Measurements from ENCODE around the gene ABCB10.

Gene ABCB10

DNA sequence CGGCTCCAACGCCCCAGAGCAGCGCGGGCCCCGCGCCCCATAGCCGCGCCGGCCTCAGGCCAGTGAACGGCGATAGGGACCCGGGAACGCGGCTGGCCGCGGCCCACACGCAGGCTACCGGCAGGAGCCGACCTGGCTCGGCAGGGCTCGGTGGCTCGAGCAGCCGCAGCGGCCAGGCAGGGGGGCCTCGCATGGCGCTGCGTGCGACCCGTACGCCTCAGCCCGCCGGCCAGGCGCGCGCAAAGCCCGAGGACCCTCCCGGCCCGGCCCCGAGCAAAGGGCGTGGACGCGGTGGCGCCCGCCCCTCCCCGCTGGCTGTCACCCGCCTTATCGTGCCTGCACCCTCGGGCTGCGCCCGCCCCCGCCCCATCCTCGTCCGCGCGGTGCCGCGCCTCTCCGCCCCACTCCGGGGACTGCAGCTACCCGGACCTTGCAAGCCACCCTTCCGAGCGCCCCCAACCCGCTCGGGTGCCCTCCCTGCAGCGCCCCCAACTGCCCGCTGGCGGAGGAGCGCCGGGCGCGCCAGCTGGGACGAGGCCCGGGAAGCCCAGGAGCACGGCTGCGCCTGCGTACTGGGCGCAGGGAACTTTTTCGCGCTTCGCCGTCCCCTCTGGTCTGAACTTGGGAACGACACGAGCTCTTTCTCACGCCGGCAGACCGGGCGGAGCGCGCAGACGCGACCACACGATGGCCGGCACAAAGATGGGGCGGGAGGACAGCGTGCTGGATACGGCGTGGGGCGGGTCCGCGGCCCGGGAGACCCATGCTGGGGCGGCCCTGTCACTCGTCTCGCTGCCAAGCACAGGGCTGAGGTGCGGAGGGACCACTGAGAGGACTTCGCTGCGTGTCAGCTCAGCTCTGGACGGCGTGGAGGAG is at the start of gene ABCB10:
Gene ABCB10 (minus strand): TSS at position 248 of the 876 bp plus-strand sequence. CDS start 55 bp downstream, at position 193.
- in situ Hi-C loops (cut with MboI; ENCODE audit: low pct_unique_long_range_greater_than_20kb, low sequenced_read_pairs, unreplicated experiment), result no loop called here
- TF ChIP-seq CTCF (IDR thresholded peaks at IDR 0.05; ENCODE audit: extremely low read depth, insufficient read depth, missing control alignments), result peak; percentile 92
- DNase-seq (ENCODE audit: low spot score), result peak; percentile 97

- in situ Hi-C loops (cut with MboI; ENCODE audit: low pct_unique_long_range_greater_than_20kb, low sequenced_read_pairs, unreplicated experiment), result no loop called here
- no peak for TF ChIP-seq CTCF (IDR thresholded peaks at IDR 0.05; ENCODE audit: extremely low read depth, insufficient read depth, missing control alignments)
These were observed 48.9 kb upstream of the ABCB10 start for GRCh38 chr1:229607370-229607769.

DNA sequence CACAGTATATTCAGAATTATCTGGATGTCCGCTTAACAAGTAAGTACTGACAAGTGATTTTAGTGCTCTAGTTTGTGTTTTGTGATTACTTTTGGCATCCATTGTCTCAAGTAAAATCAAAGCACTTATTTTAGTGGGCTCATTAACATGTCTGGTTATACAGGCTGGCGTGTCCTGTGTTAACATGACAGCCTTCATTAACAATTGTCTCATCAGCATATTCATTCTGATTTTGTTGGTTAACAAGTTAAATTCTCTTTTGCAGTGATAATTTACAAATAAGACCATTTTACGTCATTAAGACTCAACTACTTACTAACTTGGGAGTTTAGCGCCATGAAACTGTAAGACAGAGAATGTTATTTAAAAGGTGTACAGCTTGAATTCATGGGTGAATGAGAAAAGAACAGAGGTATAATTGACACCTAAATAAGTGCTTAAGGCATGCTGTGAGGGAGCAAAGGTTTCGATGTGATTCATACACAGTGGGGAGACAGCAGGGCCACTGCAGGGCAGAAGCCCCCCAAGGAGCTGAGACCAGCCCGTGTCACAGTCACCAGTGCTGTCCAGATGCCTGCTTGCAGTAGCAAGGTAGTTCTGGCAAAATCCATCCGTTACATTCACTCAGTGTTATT is 45.0 kb upstream of the ABCB10 start:
- no peak for DNase-seq (ENCODE audit: low spot score)
- TF ChIP-seq CTCF (IDR thresholded peaks at IDR 0.05; ENCODE audit: extremely low read depth, insufficient read depth, missing control alignments), result no peak
- in situ Hi-C loops (cut with MboI; ENCODE audit: low pct_unique_long_range_greater_than_20kb, low sequenced_read_pairs, unreplicated experiment), result no loop called here

More at GRCh38 chr1:229607370-229607769, 48.9 kb upstream of the ABCB10 start:
- DNase-seq (ENCODE audit: low spot score), result no peak

DNA sequence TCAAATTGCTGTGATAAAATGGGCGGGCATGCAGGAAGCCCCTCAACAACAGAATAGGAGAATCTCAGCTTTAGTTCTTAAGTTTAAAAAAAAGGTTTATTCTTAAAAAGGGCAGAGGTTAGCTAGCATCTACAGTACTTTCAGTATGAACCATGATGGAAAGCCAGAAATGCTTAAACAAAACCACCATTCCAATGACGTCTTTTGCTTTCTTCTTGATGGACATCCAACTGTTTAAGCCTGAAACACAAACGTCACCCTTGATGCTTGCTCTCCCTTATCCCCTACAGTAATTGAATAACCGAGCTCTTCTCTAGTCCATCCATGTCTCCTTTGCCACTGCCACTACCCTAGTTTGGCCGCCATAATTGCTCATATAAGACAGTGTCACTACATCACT is 41.7 kb upstream of the ABCB10 start:
- no peak for TF ChIP-seq CTCF (IDR thresholded peaks at IDR 0.05; ENCODE audit: extremely low read depth, insufficient read depth, missing control alignments)
- in situ Hi-C loops (cut with MboI; ENCODE audit: low pct_unique_long_range_greater_than_20kb, low sequenced_read_pairs, unreplicated experiment), result no loop called here
- no peak for DNase-seq (ENCODE audit: low spot score)

DNA sequence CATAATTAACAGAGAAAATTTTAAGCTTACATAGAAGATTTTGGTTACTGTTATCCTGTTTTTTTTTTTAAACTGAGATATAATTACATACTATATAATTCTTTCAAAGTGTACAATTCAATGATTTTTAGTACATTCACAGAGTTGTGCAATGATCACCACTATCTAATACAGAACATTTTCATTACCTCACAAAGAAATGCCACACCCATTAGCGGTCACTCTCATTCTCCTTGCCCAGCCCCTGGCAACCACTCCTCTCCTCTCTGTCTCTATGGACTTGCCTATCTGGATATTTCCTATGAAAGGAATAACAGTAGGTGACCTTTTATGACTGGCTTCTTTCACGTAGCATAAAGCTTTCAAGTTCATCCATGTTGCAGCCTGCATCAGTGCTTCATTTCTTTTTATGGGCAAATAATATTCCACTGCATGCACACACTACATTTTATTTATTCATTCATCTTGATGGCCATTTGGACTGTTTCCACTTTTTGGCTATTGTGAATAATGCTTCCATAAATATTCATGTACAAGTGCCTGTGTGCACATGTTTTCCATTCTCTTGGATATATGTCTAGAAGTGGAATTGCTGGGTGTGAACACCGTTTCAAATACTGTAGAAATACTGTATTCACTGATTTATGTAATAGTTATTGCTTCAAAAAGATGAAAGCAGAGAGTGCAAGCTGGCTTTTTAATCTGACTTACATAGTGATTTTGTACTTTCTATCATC is 40.9 kb upstream of the ABCB10 start:
- TF ChIP-seq CTCF (IDR thresholded peaks at IDR 0.05; ENCODE audit: extremely low read depth, insufficient read depth, missing control alignments), result no peak
- in situ Hi-C loops (cut with MboI; ENCODE audit: low pct_unique_long_range_greater_than_20kb, low sequenced_read_pairs, unreplicated experiment), result no loop called here
- DNase-seq (ENCODE audit: low spot score), result no peak

DNA sequence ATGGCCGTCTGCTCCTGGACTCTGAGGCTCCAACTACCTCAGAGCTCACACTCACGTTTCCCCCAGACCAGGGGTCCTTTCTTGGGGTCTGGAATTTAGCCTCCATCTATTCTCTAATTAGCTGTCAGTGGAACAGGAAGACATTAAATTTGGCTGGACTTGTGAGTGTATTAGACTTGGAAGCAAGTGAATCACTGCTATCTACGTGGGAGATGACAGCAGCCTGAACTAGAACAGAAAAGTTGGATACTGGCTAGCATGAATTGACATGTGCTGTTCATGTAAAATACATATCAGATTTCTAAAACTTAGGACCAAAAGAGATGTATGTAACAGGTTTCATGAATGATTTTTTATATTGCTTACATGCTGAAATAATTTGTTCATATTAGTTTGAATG is 39.4 kb upstream of the ABCB10 start:
- no peak for TF ChIP-seq CTCF (IDR thresholded peaks at IDR 0.05; ENCODE audit: extremely low read depth, insufficient read depth, missing control alignments)
- in situ Hi-C loops (cut with MboI; ENCODE audit: low pct_unique_long_range_greater_than_20kb, low sequenced_read_pairs, unreplicated experiment), result no loop called here
- DNase-seq (ENCODE audit: low spot score), result no peak

All from GM13977 (cell line).